ENCODE data around the gene DCP2. TPM values are rescaled to one million over a fixed set of nuclear protein-coding genes. Genes with fewer than 3 reads are reported as not detected.

The DCP2 gene
- total RNA-seq, 1 donor from 2014 or later = 19.2 TPM

DNA sequence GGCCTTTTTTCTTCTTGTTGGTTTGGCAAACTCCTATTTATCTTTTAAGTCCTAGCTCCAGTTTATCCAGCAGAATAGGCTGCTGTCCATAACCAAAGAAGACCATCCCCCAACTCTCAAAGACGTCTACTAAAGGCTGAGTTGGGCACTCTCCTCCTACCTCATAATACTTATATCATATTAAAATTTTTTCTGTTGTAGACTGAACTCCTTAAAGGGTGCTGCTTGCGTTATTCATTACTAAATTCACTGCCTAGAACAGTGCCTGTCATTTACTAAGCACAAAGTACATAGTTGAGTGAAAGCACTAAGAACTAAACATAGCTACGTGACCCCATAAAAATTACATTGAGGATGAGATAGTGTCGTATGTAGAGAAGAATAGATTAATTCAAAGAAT is 21.7 kb downstream of the DCP2 start:
- intact Hi-C loops (cut with DNase I) = loop anchor here (5.0 kb wide), 2 partner anchors 514 to 609 kb away; partner anchors contain the start of gene YTHDC2

DNA sequence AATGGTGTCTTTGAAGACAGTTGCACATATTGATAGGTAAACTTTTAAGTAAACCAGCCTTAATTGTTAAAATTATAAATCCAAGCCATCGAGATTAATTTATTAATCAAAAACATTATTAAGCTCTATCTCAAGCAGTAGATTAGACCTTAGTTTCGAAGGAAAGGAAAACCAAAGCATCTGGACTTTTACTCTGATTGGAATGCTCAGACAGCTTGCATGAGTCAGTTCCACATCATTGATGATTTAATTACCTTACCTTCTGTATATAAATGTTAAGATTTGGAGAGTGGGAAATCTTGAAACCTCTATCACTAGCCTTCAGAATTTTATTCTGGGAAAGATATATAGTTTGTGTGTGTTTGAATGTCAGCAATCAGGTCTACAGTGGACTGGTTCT is 23.9 kb downstream of the DCP2 start:
- DNase-seq (no peak), ATAC-seq (ENCODE audit: poor library complexity) (no peak)
- intact Hi-C loops (cut with DNase I) = no loop called here

More for the DNA sequence above, 21.7 kb downstream of the DCP2 start:
- DNase-seq (no peak), ATAC-seq (ENCODE audit: poor library complexity) (no peak)

- DNase-seq (no peak), ATAC-seq (ENCODE audit: poor library complexity) (no peak)
- intact Hi-C loops (cut with DNase I) = no loop called here
Observed at GRCh38 chr5:113002423-113002822, 25.8 kb downstream of the DCP2 start.

- intact Hi-C loops (cut with DNase I) = no loop called here
- DNase-seq = no peak
- no peak for ATAC-seq (ENCODE audit: poor library complexity)
Observed at GRCh38 chr5:113003763-113004162, 27.2 kb downstream of the DCP2 start.

GRCh38 chr5:113005454-113005853 is 28.9 kb downstream of the DCP2 start:
- intact Hi-C loops (cut with DNase I) = no loop called here
- no peak for DNase-seq
- ATAC-seq (ENCODE audit: poor library complexity) = no peak

GRCh38 chr5:113017881-113018635 is 41.5 kb downstream of the DCP2 start:
- ATAC-seq (ENCODE audit: poor library complexity) (no peak), DNase-seq (no peak)
- intact Hi-C loops (cut with DNase I) = no loop called here

- intact Hi-C loops (cut with DNase I) = no loop called here
- DNase-seq = no peak
- no peak for ATAC-seq (ENCODE audit: poor library complexity)
Observed at GRCh38 chr5:113020461-113021273, 44.1 kb downstream of the DCP2 start.

DNA sequence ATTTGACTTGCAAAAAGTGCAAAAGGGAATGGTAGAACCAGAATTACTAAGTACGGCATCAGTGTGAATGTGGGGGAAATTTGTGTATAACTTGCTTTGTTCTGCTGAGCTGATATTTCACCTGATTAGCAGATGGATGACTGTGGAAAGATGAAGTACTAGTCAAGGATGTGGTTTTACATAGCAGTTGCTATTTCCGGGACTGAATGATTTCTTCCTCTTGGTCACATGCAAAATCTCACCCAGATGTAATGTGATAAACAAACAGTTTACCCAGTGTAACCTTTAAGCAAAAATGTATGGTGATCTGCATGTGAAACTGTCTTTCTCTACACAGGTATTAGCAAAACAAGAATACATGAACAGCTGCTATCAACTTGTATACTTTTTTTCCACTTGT is 46.1 kb downstream of the DCP2 start:
- ATAC-seq (ENCODE audit: poor library complexity) = no peak

DNA sequence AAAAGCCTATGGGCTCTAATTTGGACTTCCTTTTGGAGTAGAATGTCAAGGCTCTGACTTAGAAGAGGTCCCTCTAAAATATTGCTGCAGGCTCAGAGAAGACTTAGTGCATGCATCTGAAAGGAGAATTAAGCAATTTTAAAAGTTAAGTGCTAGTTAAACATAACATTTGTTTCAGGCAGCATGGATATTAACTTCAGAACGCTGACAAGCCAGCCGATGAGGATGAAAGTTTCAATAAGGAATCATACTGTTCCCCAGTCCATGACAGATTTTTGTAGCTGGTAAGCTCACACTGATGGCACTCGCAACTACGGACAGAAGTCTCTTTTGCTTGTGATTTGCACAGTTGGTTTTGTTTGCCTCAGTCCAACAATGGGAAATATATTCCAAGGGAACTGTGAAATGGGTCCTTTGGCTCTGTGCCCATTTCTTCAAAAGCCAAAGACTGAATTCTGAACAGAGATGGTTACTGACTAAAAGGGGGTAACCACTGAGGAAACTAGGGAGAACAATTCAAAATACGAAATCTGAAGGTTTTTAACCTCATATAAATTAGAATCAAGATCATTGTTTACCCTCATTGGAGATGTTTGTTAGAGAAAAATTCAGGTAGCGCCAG is 47.6 kb downstream of the DCP2 start:
- DNase-seq = no peak
- intact Hi-C loops (cut with DNase I) = no loop called here
- no peak for ATAC-seq (ENCODE audit: poor library complexity)

More for the DNA sequence above, 46.1 kb downstream of the DCP2 start:
- no peak for DNase-seq
- intact Hi-C loops (cut with DNase I) = no loop called here

DNA sequence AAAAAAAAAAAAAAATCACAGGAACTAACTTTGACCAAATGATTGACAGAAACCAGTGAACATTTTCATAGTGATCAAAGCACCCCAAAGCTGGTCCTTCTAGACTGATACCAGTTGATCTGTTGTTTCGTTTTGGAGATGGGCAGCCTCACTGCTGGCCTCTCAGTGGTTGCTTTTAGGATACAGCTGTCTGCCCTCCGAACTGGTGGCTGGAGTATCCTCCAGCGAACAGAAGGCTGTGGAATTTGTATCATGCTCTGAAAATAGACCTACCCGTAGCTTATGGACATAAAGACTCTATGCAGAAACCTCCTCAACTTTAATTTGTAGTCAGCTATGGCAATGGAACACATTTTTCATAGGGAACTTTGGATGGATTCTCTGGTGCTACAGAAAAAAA is 49.0 kb downstream of the DCP2 start:
- ATAC-seq (ENCODE audit: poor library complexity) = no peak
- DNase-seq = no peak
- intact Hi-C loops (cut with DNase I) = no loop called here

GRCh38 chr5:113026211-113026610 is 49.6 kb downstream of the DCP2 start:
- ATAC-seq (ENCODE audit: poor library complexity) (no peak), DNase-seq (no peak)
- intact Hi-C loops (cut with DNase I) = no loop called here

- intact Hi-C loops (cut with DNase I) = no loop called here
Observed at GRCh38 chr5:113027015-113027414, 50.4 kb downstream of the DCP2 start.

DNA sequence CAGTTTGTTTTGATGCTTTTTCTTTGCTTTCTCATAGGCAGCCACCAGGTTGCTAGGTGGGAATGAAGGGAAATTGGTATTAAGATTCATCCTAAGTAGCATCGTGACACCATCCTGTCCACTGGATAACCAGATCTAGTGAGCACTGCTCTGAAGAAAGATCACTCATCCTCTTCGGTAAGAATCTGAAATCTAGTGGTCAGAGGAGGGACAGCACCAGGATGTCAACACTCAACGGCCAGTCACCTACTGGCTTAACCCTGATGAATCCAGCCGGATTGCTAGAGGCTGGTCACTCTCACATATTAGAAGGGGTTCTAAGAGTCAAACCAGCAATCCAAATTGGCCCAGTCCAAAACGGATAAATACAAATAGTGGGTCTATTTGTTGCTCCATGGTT is 50.8 kb downstream of the DCP2 start:
- no peak for DNase-seq
- intact Hi-C loops (cut with DNase I) = no loop called here

More at GRCh38 chr5:113027015-113027414, 50.4 kb downstream of the DCP2 start:
- DNase-seq (no peak), ATAC-seq (ENCODE audit: poor library complexity) (no peak)

GRCh38 chr5:113029614-113030013 is 53.0 kb downstream of the DCP2 start:
- peak; percentile 50 for ATAC-seq (ENCODE audit: poor library complexity)
- intact Hi-C loops (cut with DNase I) = no loop called here
- no peak for DNase-seq

More for the DNA sequence above, 50.8 kb downstream of the DCP2 start:
- ATAC-seq (ENCODE audit: poor library complexity) = no peak

DNA sequence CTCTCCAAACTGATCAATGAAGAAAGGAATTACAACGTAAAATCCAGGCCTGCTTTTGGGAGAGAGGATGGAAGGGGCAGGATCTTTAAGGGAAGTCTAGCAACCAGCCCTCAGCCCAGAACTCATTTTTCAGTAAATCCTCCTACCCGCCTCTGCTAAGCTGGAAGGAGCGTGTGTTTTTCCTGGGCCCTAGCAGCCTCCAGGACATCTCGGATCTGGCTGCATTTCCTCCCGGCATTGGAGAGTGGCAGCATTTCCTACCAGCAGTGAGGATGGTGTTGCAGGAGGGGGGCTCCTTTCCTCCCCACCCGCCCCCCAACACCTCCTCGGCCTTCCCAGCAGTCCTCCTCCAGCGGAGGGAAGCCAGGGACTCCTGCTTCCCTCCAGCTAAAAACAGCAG is 54.5 kb downstream of the DCP2 start:
- ATAC-seq (ENCODE audit: poor library complexity) (no peak), DNase-seq (no peak)
- intact Hi-C loops (cut with DNase I) = no loop called here

DNA sequence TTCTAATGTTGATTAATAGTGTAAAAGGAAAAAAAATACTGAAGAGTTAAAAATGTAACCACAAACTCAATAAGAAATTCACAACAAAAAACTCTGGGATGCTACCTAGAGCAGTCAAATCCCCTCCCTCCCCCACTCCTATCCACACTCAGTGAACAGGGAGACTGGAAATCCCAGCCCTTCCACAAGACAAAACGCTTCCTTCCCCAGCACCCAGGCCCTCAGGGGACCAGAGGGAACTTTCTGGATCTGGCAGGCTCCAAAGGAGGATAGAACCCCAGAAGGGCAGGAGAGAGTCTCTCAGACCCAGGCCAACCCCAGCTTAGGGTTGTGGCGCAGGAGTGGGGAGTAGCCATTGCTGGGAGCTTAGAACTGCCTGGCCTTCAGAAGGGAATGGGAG is 55.0 kb downstream of the DCP2 start:
- DNase-seq = no peak
- intact Hi-C loops (cut with DNase I) = no loop called here
- ATAC-seq (ENCODE audit: poor library complexity) = no peak

DNA sequence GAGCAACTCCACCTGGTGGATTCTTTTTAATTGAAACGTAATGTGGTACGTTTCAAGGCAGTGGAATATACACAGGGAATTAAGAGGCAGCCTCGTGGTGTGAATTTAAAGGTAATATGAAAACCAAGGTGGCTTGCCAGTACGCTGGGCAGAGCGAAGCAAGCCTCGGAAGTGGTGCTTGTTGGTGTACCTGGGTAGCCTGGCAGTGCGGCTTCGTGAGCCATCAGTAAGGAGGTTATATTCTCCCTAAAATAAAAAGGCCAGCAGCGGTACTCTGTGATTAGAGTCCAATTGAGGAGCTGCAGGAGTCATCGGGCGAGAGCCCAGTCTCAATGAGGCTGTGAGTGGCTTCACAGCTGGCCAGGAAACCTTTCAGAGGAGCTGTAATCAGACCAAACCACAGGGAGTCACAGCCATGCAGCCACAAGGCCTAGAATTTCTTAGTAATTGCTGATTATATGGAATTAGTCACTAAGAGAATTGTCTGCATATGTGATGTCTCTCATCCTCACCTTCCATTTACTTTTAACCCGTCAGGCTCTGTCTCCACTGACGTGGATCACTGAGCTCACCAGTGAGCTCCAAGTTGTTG is 57.7 kb downstream of the DCP2 start:
- no peak for DNase-seq
- intact Hi-C loops (cut with DNase I) = no loop called here
- ATAC-seq (ENCODE audit: poor library complexity) = peak; percentile 51

DNA sequence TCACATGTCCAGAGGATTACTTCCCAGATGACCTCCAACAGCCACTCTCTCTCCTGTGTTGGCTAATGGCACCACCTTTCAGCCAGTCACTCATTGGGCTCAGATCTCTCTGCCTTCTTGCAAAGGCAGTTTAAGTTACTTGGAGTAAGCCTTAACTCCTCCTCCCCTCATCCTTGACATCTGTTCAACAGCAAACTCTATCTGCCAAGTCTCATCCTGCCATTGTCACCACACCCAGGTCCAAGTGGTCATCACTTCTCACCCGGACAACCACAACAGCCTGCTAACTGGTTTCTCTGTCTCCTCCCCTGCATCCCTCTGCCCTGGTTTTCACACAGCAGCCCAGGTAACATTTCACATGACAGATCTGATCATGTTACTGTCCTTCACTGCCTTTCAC is 58.5 kb downstream of the DCP2 start:
- DNase-seq (no peak), ATAC-seq (ENCODE audit: poor library complexity) (no peak)
- intact Hi-C loops (cut with DNase I) = no loop called here

- no peak for ATAC-seq (ENCODE audit: poor library complexity)
- intact Hi-C loops (cut with DNase I) = no loop called here
Observed at GRCh38 chr5:113036321-113036720, 59.7 kb downstream of the DCP2 start.

More at GRCh38 chr5:113036321-113036720, 59.7 kb downstream of the DCP2 start:
- DNase-seq = no peak
